Urinary bladder (tissue), 4 donors: ENCODE data around the gene GRIN2A. TPM values are rescaled to one million over a fixed set of nuclear protein-coding genes. Genes with fewer than 3 reads are reported as not detected.

Experiments used
- DNase-seq: peaks from one replicate; pipeline ENCODE4 v3.0.0-alpha.2; 2015; ENCODE audit errors: extremely low spot score
- H3K27ac ChIP-seq: one replicate; pipeline ENCODE4 v1.5.1; 2013; ENCODE audit warnings: low read depth, mild to moderate bottlenecking, moderate library complexity
- H3K36me3 ChIP-seq: one replicate; pipeline ENCODE4 v1.6.1; 2013; ENCODE audit warnings: mild to moderate bottlenecking, moderate library complexity; ENCODE audit not compliant: insufficient read depth
- H3K4me1 ChIP-seq: one replicate; pipeline ENCODE4 v1.6.1; 2013; ENCODE audit warnings: mild to moderate bottlenecking, moderate library complexity; ENCODE audit not compliant: insufficient read depth
- H3K4me3 ChIP-seq: one replicate; pipeline ENCODE4 v1.5.1; 2013; ENCODE audit warnings: low read depth, low read length
- WGBS: extraction: QIAGEN DNeasy Blood & Tissue Kit; methylation state at CpG from one replicate; pipeline ENCODE4 v1.1.7; 2013; 5-methylcytosine and 5-hydroxymethylcytosine counted together
- polyA plus RNA-seq: library from polyadenylated mRNA; stranded (reverse); fragments of 200-250 nt; gene quantifications from one replicate; pipeline ENCODE4 v1.2.3, GENCODE V29; 2013
- total RNA-seq: library from RNA; depleted of rRNA; stranded (reverse); fragments of >200 nt; gene quantifications from one replicate; pipeline ENCODE4 v1.2.3, GENCODE V29; 2014
- donor health status: healthy with polysubstance abuse.
- donor health status: healthy.

Gene GRIN2A
- total RNA-seq (0.21 TPM), polyA plus RNA-seq (0.06 TPM)

GRCh38 chr16:10182222-10183053 lies at the start of gene GRIN2A:
TSS of gene GRIN2A (minus strand) at chr16:10182428. CDS start at chr16:10180411, 2,017 bp downstream.
- DNase-seq = no peak
- peak within 1 kb of the TSS; percentile 12 for H3K4me3 ChIP-seq
- H3K36me3 ChIP-seq = no peaks in the 10 kb centered on the region
- under 1% methylated on average over 64 of the region's 64 CpGs for WGBS
- no peak within 1 kb of the TSS for H3K27ac ChIP-seq
- H3K4me1 ChIP-seq = no peaks in the 10 kb centered on the region

- WGBS = 78% methylated on average over 2 of the region's 2 CpGs
- H3K4me1 ChIP-seq = no peaks in the 10 kb centered on the region
- no peak overlapping the region for H3K27ac ChIP-seq
- DNase-seq = no peak
- H3K4me3 ChIP-seq = no peak overlapping the region
- H3K36me3 ChIP-seq = no peaks in the 10 kb centered on the region
Measured at GRCh38 chr16:10231563-10231962, 49.3 kb upstream of the GRIN2A start.

DNA sequence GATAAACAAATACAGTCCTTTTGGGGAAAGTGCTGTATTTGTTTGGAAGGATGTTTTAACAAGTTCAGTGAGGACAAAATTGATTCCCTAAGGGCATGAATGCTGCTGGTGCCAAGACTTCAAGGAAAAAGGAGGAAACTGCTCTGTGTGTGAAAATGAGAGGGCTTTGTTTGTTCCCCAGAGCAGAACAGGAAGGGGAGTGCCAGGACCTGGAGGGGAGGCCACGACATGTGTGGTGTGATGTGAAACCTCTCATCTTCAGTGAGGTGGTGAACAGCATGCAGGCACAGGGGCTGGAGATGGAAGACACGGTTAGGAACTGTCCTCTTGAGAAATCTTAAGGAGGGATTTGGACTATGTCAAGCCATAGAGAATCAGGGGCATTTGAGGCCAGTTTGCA lies 46.6 kb upstream of the GRIN2A start:
- Histone ChIP-seq H3K27ac (no peak overlapping the region), H3K36me3 (no peaks in the 10 kb centered on the region), H3K4me3 (no peak overlapping the region), H3K4me1 (no peaks in the 10 kb centered on the region)
- DNase-seq = no peak
- WGBS = 7% methylated on average over 2 of the region's 2 CpGs

DNA sequence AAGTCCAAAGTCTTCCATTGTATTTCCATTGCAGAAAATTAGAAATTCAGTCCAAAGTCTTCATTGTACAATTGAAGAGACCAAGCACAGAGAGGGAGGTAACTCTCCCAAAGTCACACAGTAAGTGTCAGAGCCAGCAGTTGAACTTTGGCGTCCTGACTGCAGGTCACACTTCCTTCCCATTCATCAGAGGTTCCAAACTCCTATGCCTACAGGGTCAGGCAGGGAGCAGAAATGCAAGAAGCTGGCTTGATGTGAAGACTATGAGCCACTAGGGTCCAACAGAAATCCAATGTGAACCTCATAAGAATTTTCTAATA lies 44.7 kb upstream of the GRIN2A start:
- DNase-seq = no peak
- Histone ChIP-seq H3K36me3 (no peaks in the 10 kb centered on the region), H3K4me1 (no peaks in the 10 kb centered on the region), H3K4me3 (no peak overlapping the region), H3K27ac (no peak overlapping the region)
- WGBS = 53% methylated on average over 1 of the region's 1 CpG

- no peak overlapping the region for H3K4me3 ChIP-seq
- 55% methylated on average over 9 of the region's 9 CpGs for WGBS
- no peaks in the 10 kb centered on the region for H3K36me3 ChIP-seq
- no peak overlapping the region for H3K27ac ChIP-seq
- no peaks in the 10 kb centered on the region for H3K4me1 ChIP-seq
- no peak for DNase-seq
Measured at GRCh38 chr16:10226141-10226986, 44.1 kb upstream of the GRIN2A start.

DNA sequence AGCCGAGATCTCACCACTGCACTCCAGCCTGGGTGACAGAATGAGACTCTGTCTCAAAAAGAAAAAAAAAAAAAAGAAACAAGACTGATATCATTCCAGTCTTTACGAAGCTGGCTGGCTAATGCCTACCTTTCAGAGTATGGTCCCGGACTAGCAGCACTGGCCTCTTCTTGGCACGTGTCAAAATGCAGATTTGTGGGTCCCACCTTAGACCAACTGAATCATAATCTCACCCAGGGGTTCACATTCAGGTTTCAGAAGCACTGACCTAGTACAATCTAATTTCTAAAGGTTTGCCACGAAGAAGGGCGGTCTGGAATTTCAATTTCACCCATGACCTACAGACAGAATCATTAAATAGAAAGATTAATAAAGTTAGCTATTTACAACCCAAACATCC lies 43.4 kb upstream of the GRIN2A start:
- no peaks in the 10 kb centered on the region for H3K4me1 ChIP-seq
- no peaks in the 10 kb centered on the region for H3K36me3 ChIP-seq
- no peak overlapping the region for H3K4me3 ChIP-seq
- DNase-seq = no peak
- H3K27ac ChIP-seq = no peak overlapping the region
- 81% methylated on average over 6 of the region's 6 CpGs for WGBS

DNA sequence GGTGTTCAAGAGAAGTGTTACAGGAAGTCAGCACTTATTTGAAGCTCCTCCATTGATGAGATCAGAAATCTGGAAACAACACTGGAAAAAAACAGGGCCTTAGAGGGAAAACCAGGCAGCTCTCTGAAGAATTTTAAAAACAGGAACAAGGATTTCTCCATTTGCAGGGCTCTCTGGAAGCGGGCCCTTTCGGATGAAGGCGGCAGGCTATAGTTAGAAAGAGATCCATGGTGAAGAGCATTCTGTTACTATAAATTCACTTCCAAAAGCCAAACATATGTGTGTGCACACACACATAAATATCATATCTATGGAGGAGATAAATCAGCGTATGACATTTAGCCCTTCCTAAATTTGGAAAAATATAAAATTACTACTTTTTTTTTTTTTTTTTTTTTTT lies 42.6 kb upstream of the GRIN2A start:
- no peaks in the 10 kb centered on the region for H3K4me1 ChIP-seq
- no peak overlapping the region for H3K27ac ChIP-seq
- H3K4me3 ChIP-seq = no peak overlapping the region
- H3K36me3 ChIP-seq = no peaks in the 10 kb centered on the region
- 84% methylated on average over 4 of the region's 4 CpGs for WGBS
- no peak for DNase-seq

DNA sequence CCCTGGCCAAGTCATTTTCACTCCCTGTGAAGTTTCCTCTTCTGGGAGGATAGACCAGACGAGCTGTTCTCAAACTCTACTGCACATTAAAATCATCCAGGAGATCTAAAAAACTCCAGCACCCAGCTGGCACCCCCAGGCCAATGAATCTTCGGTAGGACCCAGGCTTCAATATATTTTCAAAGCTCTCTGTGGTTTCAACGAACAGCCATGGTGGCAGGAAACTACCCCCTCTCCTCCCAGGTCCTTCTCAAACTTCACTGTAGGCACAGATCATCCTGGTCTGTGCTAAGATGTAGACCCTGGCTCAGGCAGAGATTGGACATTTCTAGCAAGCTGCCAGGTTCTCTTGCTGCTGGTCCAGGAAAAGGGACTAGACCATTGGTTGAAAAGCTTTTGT lies 38.7 kb upstream of the GRIN2A start:
- no peak for DNase-seq

DNA sequence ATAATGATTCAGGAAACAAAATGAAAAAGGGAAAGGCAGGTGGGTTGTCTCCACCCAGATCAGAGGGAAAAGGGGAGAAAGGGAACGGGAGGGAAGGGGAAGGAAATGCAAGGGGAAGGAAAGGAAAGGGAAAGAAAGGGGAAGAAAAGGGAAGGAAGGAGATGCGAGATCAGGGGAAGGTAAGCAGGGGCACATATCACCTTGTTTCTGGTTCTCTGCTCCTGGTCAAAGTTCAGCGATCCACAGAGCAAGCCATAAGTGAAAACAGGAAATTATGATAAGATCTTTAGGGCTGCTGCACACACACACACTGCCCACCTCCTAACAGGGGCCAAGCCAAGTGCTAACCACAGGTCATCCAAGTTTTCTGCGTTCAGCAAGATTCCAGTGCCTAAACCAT lies 37.5 kb upstream of the GRIN2A start:
- no peak for DNase-seq
- WGBS = 27% methylated on average over 4 of the region's 4 CpGs
- Histone ChIP-seq H3K4me3 (no peak overlapping the region), H3K4me1 (no peaks in the 10 kb centered on the region), H3K27ac (no peak overlapping the region), H3K36me3 (no peaks in the 10 kb centered on the region)

More for the DNA sequence above, 38.7 kb upstream of the GRIN2A start:
- H3K4me1 ChIP-seq = no peaks in the 10 kb centered on the region
- H3K4me3 ChIP-seq = no peak overlapping the region
- H3K36me3 ChIP-seq = no peaks in the 10 kb centered on the region
- WGBS = 62% methylated on average over 3 of the region's 3 CpGs
- no peak overlapping the region for H3K27ac ChIP-seq

DNA sequence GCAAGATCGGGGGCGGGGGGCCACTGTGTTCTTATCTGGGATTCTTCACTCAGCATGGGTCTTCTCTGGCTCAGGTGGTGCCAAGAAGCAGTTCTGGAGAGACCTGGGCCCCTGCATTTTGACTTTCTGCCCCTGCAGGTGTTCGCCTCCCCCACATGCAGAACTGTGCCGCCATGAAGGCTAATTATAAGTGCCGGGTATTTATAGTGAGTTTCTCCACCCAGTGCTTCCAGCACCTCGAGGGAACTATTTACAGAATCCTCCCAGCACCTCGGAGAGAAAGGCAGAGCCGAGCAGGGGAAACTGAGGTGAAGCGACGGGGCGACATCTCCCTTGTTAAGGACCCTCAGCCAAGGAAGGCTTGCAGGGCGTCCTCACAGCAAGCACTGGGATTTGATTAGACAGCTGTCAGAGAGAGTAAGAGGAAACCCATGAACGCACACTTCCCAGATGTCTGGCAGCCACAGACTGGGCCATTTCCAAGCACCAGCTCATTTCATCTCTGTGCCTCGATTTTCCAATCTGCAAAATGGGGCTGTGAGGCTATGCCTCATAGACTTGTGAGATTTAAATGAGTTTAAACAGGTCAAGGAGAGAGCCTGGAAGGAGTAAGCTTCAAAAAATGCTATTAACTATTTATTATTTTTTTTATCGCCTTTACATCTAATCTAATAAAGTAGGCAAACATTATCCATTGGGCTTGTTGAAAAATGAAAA lies 36.4 kb upstream of the GRIN2A start:
- H3K4me3 ChIP-seq = no peak overlapping the region
- WGBS = 75% methylated on average over 15 of the region's 15 CpGs

DNA sequence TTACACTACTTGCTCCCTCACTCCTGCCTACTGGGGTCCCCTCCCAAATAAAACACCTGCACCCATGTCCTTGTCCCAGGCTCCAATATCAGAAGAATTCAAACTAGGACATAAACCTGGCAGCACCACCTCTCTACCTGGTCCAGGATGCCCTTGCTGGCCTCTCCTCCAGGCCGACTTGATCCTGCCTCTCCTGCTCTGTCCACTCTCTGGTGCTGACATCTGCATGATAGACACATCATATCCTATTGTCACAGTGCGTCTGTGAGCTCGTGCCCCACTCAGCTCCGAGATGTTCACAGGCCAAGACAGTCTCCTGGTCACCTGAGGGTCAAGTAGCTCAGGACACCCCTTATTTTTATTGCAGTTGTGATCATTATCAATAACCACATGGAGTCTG lies 31.5 kb upstream of the GRIN2A start:
- Histone ChIP-seq H3K27ac (no peak overlapping the region), H3K4me1 (no peaks in the 10 kb centered on the region), H3K36me3 (no peaks in the 10 kb centered on the region), H3K4me3 (no peak overlapping the region)
- WGBS = 67% methylated on average over 4 of the region's 4 CpGs
- no peak for DNase-seq

More for the DNA sequence above, 36.4 kb upstream of the GRIN2A start:
- no peak for DNase-seq
- Histone ChIP-seq H3K27ac (no peak overlapping the region), H3K36me3 (no peaks in the 10 kb centered on the region), H3K4me1 (no peaks in the 10 kb centered on the region)

DNA sequence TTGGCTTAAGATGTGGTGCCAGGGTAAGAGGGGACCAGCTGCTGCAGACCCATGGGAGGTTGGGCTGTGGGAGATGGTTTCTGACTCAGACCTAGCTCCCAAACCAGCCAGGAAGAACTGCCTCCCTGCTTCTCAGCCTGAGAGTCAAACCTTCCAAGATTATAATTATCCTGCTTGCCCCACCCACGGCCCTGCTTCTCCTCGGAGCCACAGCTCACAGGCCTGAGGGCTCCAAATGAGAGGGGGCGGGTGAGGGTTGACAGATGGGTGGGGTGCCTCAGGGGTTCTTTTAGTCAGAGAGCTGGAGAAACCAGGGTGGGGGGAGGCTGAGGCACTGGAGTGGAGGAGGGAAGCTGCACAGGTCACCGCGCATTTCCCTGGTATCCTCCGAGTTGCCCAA lies 28.7 kb upstream of the GRIN2A start:
- DNase-seq = no peak
- Histone ChIP-seq H3K36me3 (no peaks in the 10 kb centered on the region), H3K4me1 (no peaks in the 10 kb centered on the region), H3K27ac (no peak overlapping the region), H3K4me3 (no peak overlapping the region)
- 48% methylated on average over 6 of the region's 6 CpGs for WGBS

DNA sequence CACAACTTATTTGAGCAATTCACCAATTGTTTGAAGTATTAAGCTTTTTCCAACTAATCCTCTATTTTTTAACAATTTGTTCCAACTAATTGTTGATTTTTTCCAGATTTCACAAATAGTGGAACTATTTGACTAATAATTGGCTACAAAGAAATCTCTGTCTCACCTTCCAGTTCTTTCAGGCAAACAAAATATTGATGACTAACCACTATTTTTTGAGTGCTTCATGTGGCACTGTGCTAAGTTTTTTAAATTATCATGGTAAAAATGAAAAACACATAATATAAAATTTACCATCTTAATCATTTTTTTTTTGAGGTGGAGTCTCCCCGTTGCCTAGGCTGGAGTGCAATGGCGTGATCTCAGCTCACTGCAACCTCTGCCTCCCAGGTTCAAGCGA lies 24.6 kb upstream of the GRIN2A start:
- WGBS = 81% methylated on average over 3 of the region's 3 CpGs
- Histone ChIP-seq H3K27ac (no peak overlapping the region), H3K36me3 (no peaks in the 10 kb centered on the region), H3K4me3 (no peak overlapping the region), H3K4me1 (no peaks in the 10 kb centered on the region)
- DNase-seq = no peak
